ENCODE measurements around the gene B3GALNT2.

Gene B3GALNT2

DNA sequence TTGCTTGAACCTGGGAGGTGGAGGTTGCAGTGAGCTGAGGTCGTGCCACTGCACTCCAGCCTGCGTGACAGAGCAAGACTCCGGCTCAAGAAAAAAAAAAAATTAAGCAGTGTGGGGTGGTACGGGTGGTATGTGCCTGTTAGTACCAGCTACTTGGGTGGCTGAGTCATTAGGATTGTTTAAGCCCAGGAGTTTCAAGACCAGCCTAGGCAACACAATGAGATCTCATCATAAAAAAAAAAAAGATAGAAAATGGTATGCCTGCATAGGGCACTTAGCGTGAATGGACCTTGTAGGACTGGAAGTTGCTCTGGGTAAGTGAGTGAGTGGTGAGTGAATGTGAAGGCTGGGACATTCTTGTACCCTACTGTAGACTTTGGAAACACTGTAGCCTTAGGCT, 100.1 kb downstream of the B3GALNT2 start:
- Histone ChIP-seq H3K9me3 (replicated peaks; ENCODE audit: insufficient read depth, low read length) (no peaks in the 10 kb centered on the region), H3K9ac (ENCODE audit: low read length) (no peak overlapping the region), H3K4me1 (ENCODE audit: low read length) (no peaks in the 10 kb centered on the region), H3K27ac (ENCODE audit: low read length) (no peak overlapping the region), H2AFZ (ENCODE audit: low read length) (no peak overlapping the region), H3F3A (ENCODE audit: insufficient read depth, low read length) (no peaks in the 10 kb centered on the region), H3K4me2 (ENCODE audit: low read depth, low read length) (no peak overlapping the region), H3K9me2 (replicated peaks; ENCODE audit: insufficient read depth, low read length) (no peaks in the 10 kb centered on the region), H3K36me3 (replicated peaks; ENCODE audit: insufficient read depth, low read length) (no peaks in the 10 kb centered on the region), H3K27me3 (replicated peaks; ENCODE audit: insufficient read depth, low read length) (no peaks in the 10 kb centered on the region), H3K79me2 (ENCODE audit: low read length) (peaks cover 30% of the 10 kb centered on the region), H4K20me1 (ENCODE audit: insufficient read depth, low read length) (no peaks in the 10 kb centered on the region), H3K4me3 (ENCODE audit: low read length) (no peak overlapping the region)
- no peak for DNase-seq
- TF ChIP-seq EZH2phosphoT487 (IDR thresholded peaks at IDR 0.05; ENCODE audit: low read length): no peak
- TF ChIP-seq, protein P1, sequence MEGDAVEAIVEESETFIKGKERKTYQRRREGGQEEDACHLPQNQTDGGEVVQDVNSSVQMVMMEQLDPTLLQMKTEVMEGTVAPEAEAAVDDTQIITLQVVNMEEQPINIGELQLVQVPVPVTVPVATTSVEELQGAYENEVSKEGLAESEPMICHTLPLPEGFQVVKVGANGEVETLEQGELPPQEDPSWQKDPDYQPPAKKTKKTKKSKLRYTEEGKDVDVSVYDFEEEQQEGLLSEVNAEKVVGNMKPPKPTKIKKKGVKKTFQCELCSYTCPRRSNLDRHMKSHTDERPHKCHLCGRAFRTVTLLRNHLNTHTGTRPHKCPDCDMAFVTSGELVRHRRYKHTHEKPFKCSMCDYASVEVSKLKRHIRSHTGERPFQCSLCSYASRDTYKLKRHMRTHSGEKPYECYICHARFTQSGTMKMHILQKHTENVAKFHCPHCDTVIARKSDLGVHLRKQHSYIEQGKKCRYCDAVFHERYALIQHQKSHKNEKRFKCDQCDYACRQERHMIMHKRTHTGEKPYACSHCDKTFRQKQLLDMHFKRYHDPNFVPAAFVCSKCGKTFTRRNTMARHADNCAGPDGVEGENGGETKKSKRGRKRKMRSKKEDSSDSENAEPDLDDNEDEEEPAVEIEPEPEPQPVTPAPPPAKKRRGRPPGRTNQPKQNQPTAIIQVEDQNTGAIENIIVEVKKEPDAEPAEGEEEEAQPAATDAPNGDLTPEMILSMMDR (IDR thresholded peaks at IDR 0.05; ENCODE audit: low read length): no peak
- no peak for TF ChIP-seq EZH2 (optimal IDR thresholded peaks at IDR 0.05; ENCODE audit: low read depth, low read length)

DNA sequence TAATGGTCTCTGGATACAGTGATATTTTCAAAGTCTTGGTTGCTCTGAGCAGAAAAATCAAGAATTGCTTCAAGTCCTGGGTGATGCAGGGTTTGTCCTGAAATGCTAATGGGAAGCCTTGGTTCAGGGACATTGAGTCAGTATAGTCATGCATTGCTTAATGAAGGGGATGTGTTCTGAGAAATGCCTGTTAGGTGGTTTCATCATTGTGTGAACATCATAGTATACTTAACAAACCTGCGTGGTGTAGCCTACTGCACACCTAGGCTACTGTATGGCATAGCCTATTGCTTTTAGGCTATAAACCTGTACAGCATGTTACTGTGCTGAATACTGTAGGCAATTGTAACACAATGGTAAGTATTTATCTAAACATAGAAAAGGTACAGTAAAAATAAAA, 100.7 kb downstream of the B3GALNT2 start:
- H3K27me3 ChIP-seq (replicated peaks; ENCODE audit: insufficient read depth, low read length): no peaks in the 10 kb centered on the region
- H3F3A ChIP-seq (ENCODE audit: insufficient read depth, low read length): no peaks in the 10 kb centered on the region
- H3K4me2 ChIP-seq (ENCODE audit: low read depth, low read length): no peak overlapping the region
- no peaks in the 10 kb centered on the region for H3K9me2 ChIP-seq (replicated peaks; ENCODE audit: insufficient read depth, low read length)
- H3K27ac ChIP-seq (ENCODE audit: low read length): no peak overlapping the region
- H3K9me3 ChIP-seq (replicated peaks; ENCODE audit: insufficient read depth, low read length): no peaks in the 10 kb centered on the region
- no peaks in the 10 kb centered on the region for H3K36me3 ChIP-seq (replicated peaks; ENCODE audit: insufficient read depth, low read length)
- no peak for DNase-seq
- no peaks in the 10 kb centered on the region for H3K4me1 ChIP-seq (ENCODE audit: low read length)
- no peak overlapping the region for H2AFZ ChIP-seq (ENCODE audit: low read length)
- H3K9ac ChIP-seq (ENCODE audit: low read length): no peak overlapping the region
- H3K79me2 ChIP-seq (ENCODE audit: low read length): peaks cover 35% of the 10 kb centered on the region
- H3K4me3 ChIP-seq (ENCODE audit: low read length): no peak overlapping the region
- TF ChIP-seq, protein P1 (IDR thresholded peaks at IDR 0.05; ENCODE audit: low read length): no peak
- TF ChIP-seq EZH2phosphoT487 (IDR thresholded peaks at IDR 0.05; ENCODE audit: low read length): no peak
- TF ChIP-seq EZH2 (optimal IDR thresholded peaks at IDR 0.05; ENCODE audit: low read depth, low read length): no peak
- H4K20me1 ChIP-seq (ENCODE audit: insufficient read depth, low read length): no peaks in the 10 kb centered on the region

DNA sequence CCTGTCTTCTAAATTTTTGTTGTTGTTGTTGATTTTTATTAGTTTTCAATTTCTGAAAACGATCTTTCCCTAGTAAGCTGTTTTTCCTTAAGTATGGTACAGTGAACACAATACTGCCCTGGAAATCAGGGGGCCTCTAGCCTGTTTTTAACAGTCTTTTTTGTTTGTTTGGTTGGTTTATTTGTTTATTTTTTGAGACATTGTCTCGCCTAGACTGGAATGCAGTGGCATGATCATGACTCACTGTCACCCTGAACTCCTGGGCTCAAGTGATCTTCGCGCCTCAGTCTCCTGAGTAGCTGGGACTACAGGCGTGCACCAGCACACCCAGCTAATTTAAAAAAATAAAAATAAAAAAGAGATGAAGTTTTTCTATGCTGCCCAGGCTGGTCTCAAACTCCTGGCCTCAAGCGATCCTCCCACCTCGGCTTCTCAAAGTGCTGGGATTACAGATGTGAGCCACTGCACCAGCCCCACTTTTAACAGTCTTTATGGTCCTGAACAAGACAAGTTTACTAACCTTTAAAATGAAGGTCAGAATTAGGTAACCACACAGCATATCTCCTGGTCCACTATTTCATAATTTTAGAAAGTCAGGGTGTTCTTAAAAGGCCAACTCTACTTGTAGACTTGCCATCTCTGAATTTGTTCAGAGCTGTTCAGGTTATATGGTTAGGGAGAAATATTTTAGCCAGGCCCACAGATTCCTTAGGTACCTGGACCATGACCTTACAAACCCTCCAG, 101.6 kb downstream of the B3GALNT2 start:
- H3K9me2 ChIP-seq (replicated peaks; ENCODE audit: insufficient read depth, low read length): no peaks in the 10 kb centered on the region
- H3K27me3 ChIP-seq (replicated peaks; ENCODE audit: insufficient read depth, low read length): no peaks in the 10 kb centered on the region
- peaks cover 39% of the 10 kb centered on the region for H3K79me2 ChIP-seq (ENCODE audit: low read length)
- H3K27ac ChIP-seq (ENCODE audit: low read length): no peak overlapping the region
- TF ChIP-seq, protein P1 (IDR thresholded peaks at IDR 0.05; ENCODE audit: low read length): no peak
- TF ChIP-seq EZH2phosphoT487 (IDR thresholded peaks at IDR 0.05; ENCODE audit: low read length): no peak
- TF ChIP-seq EZH2 (optimal IDR thresholded peaks at IDR 0.05; ENCODE audit: low read depth, low read length): no peak
- no peak overlapping the region for H2AFZ ChIP-seq (ENCODE audit: low read length)
- H3K4me1 ChIP-seq (ENCODE audit: low read length): no peaks in the 10 kb centered on the region
- H3K9ac ChIP-seq (ENCODE audit: low read length): no peak overlapping the region
- DNase-seq: no peak
- no peak overlapping the region for H3K4me2 ChIP-seq (ENCODE audit: low read depth, low read length)
- no peak overlapping the region for H3K4me3 ChIP-seq (ENCODE audit: low read length)
- H4K20me1 ChIP-seq (ENCODE audit: insufficient read depth, low read length): no peaks in the 10 kb centered on the region
- H3K9me3 ChIP-seq (replicated peaks; ENCODE audit: insufficient read depth, low read length): no peaks in the 10 kb centered on the region
- no peaks in the 10 kb centered on the region for H3F3A ChIP-seq (ENCODE audit: insufficient read depth, low read length)
- H3K36me3 ChIP-seq (replicated peaks; ENCODE audit: insufficient read depth, low read length): no peaks in the 10 kb centered on the region
